Endothelial cell of umbilical vein (primary cell): ENCODE results near the gene LYZL4. TPM values are rescaled to one million over a fixed set of nuclear protein-coding genes. Genes with fewer than 3 reads are reported as not detected.

Experiments used
- BruUV-seq: library from RNA; stranded (reverse); fragments of 400-500 nt; replicated peaks from 2 replicates; lab custom pipeline; 2021; lab: Mats Ljungman, UMichigan
- CTCF ChIA-PET: fragments of 300-600, 350-600 bp; sonication (Branson Sonifier 250); formaldehyde crosslinking; loops from one replicate; lab custom pipeline; 2021; ENCODE audit warnings: antibody characterized with exemption, inconsistent platforms; lab: Charles Lee
- POLR2A ChIA-PET: fragments of 300-600, 350-600 bp; sonication (Branson Sonifier 250); formaldehyde crosslinking; loops from one replicate; lab custom pipeline; 2021; ENCODE audit warnings: antibody characterized with exemption, inconsistent platforms; lab: Charles Lee
- DNase-seq: peaks from one replicate; pipeline ENCODE4 v3.0.0-alpha.2; 2011; ENCODE audit warnings: low read depth, low spot score
- FAIRE-seq: peaks from 2 replicates; lab custom pipeline; 2011; peaks lifted over from hg19 to GRCh38; lab: Jason Lieb, UNC
- H2AFZ ChIP-seq: 2 replicates; pipeline ENCODE4 v1.6.0; 2012; ENCODE audit warnings: low read depth, low read length, control low read depth, inconsistent platforms
- H3K27ac ChIP-seq: 2 replicates; pipeline ENCODE4 v1.5.1; 2011; ENCODE audit warnings: low read depth, mild to moderate bottlenecking, control low read depth, low read length, moderate library complexity; ENCODE audit not compliant: insufficient read depth
- H3K27me3 ChIP-seq, 2 experiments: 2 replicates each; pipeline versions ENCODE4 v1.6.0 to v1.6.1; 2011; ENCODE audit warnings: low read length in 2 of 2, mixed read lengths in 1 of 2; ENCODE audit not compliant: control insufficient read depth in 2 of 2, insufficient read depth in 2 of 2
- H3K36me3 ChIP-seq, 2 experiments: 2 replicates in 1 of 2; 3 replicates in 1 of 2; pipeline ENCODE4 v1.5.1; 2011; ENCODE audit warnings: low read length in 2 of 2, mild to moderate bottlenecking in 1 of 2, moderate library complexity in 1 of 2; ENCODE audit not compliant: control insufficient read depth in 2 of 2, insufficient read depth in 2 of 2; ENCODE audit errors: extremely low read depth in 1 of 2
- H3K4me1 ChIP-seq: 3 replicates; pipeline ENCODE4 v1.5.1; 2011; ENCODE audit warnings: mild to moderate bottlenecking, low read length; ENCODE audit not compliant: control insufficient read depth, insufficient read depth; ENCODE audit errors: extremely low read depth
- H3K4me2 ChIP-seq: 2 replicates; pipeline ENCODE4 v1.6.1; 2011; ENCODE audit warnings: low read length, control low read depth, mixed read lengths; ENCODE audit not compliant: insufficient read depth
- H3K4me3 ChIP-seq, 3 experiments: fragments of 200-600 bp in 1 of 3; sonication (generic), shearing (Covaris generic) in 1 of 3; replicated peaks in 1 of 3; 2 replicates each; pipeline ENCODE4 v1.5.1; 2011 to 2016; ENCODE audit warnings: control low read depth in 3 of 3, low read length in 3 of 3, mild to moderate bottlenecking in 2 of 3, inconsistent platforms in 1 of 3, low read depth in 1 of 3, moderate library complexity in 1 of 3; ENCODE audit not compliant: insufficient read depth in 1 of 3
- H3K79me2 ChIP-seq: 2 replicates; pipeline ENCODE4 v1.6.0; 2012; ENCODE audit warnings: low read length, inconsistent platforms; ENCODE audit not compliant: control insufficient read depth, insufficient read depth
- H3K9ac ChIP-seq: replicated peaks from 2 replicates; pipeline ENCODE3; 2011; ENCODE audit warnings: low read length, control low read depth; ENCODE audit not compliant: insufficient read depth; ENCODE audit errors: extremely low read depth
- H3K9me1 ChIP-seq: replicated peaks from 3 replicates; pipeline ENCODE4 v1.6.0; 2011; ENCODE audit warnings: mild to moderate bottlenecking, low read length; ENCODE audit not compliant: control insufficient read depth, insufficient read depth; ENCODE audit errors: extremely low read depth
- H3K9me3 ChIP-seq: replicated peaks from 2 replicates; pipeline ENCODE4 v1.5.1; 2012; ENCODE audit warnings: low read length, inconsistent platforms; ENCODE audit not compliant: control insufficient read depth, insufficient read depth
- H4K20me1 ChIP-seq: replicated peaks from 2 replicates; pipeline ENCODE3; 2011; ENCODE audit warnings: mild to moderate bottlenecking, low read length; ENCODE audit not compliant: control insufficient read depth, insufficient read depth; ENCODE audit errors: extremely low read depth
- CTCF ChIP-seq, 2 donors: IDR thresholded peaks; 1 replicate in 1 of 2; 2 replicates in 1 of 2; pipeline ENCODE4 v1.5.1; 2011; ENCODE audit warnings: low read length in 2 of 2, mild to moderate bottlenecking in 2 of 2, moderate library complexity in 2 of 2, control low read depth in 1 of 2, inconsistent platforms in 1 of 2, low read depth in 1 of 2; ENCODE audit not compliant: insufficient read depth in 1 of 2; ENCODE audit errors: extremely low read depth in 1 of 2
- POLR2AphosphoS5 ChIP-seq: IDR thresholded peaks from 2 replicates; pipeline ENCODE4 v1.6.1; 2012; ENCODE audit warnings: low read depth, mild to moderate bottlenecking, control low read depth, low read length, moderate library complexity; ENCODE audit not compliant: insufficient read depth
- dilution Hi-C: fragments of 300-500 bp; cut with MboI; formaldehyde crosslinking; loops from one replicate; pipeline ENCODE4 v1.15.0; 2019; ENCODE audit warnings: low sequenced_read_pairs; ENCODE audit not compliant: extremely low pct_ligation_motif_present
- intact Hi-C: fragments of 100-400 bp; cut with micrococcal nuclease; formaldehyde crosslinking; loops from one replicate; pipeline ENCODE4 v1.10.0; 2022
- polyA plus RNA-seq, 4 experiments: library from polyadenylated mRNA; depleted of rRNA in 3 of 4; stranded (reverse) in 3 of 4; unstranded in 1 of 4; fragments of >200 nt; gene quantifications; 2 replicates each; pipeline versions ENCODE4 v1.2.1 to v1.2.3, GENCODE V29; 2011 to 2012; ENCODE audit warnings: missing spikeins in 1 of 4
- total RNA-seq: library from RNA; stranded (reverse); gene quantifications from 2 replicates; pipeline ENCODE4 v1.2.3, GENCODE V29; 2021

Gene LYZL4
- total and polyA plus RNA-seq, 2 donors (not counting 3 experiments of a cell fraction or from before 2014, with no cell fraction given), result 0.41 TPM; not detected in 1

GRCh38 chr3:42443819-42444436, 33.5 kb upstream of the LYZL4 start:
- dilution Hi-C loops, result no loop called here

More at GRCh38 chr3:42443819-42444436, 33.5 kb upstream of the LYZL4 start:
- TF ChIP-seq POLR2AphosphoS5 (no peak), CTCF (IDR thresholded peaks at IDR 0.05; ENCODE audit: extremely low read depth in 1 of 2, insufficient read depth in 1 of 2, low read depth in 1 of 2, low read length in 2 of 2) (peak; percentile 95 to 98)
- no peaks in the 10 kb centered on the region for H3K9me1 ChIP-seq
- H4K20me1 ChIP-seq, result no peaks in the 10 kb centered on the region
- DNase-seq (peak; percentile 74), FAIRE-seq (peak; percentile 88)
- intact Hi-C loops, result loop anchor here (1.0 to 2.0 kb wide), 6 partner anchors 29 to 550 kb away; no protein-coding TSS in a partner anchor
- no peaks in the 10 kb centered on the region for H3K79me2 ChIP-seq
- POLR2A ChIA-PET, result no interaction called here
- H2AFZ ChIP-seq, result no peak overlapping the region
- CTCF ChIA-PET, result interaction anchor here (0.6 to 3.6 kb wide), 40 partner anchors 8 to 576 kb away, joined by 3 to 156 read pairs (median 4); partner anchors contain the start of genes CCK and VIPR1
- no peaks in the 10 kb centered on the region for H3K27me3 ChIP-seq
- no peak overlapping the region for H3K27ac ChIP-seq
- H3K9ac ChIP-seq, result no peak overlapping the region
- H3K4me1 ChIP-seq, result no peaks in the 10 kb centered on the region
- H3K36me3 ChIP-seq, result no peaks in the 10 kb centered on the region
- no peaks in the 10 kb centered on the region for H3K9me3 ChIP-seq
- BruUV-seq, result no TSS peak
- no peak overlapping the region for H3K4me3 ChIP-seq
- no peak overlapping the region for H3K4me2 ChIP-seq
